ENCODE data around the gene PCDHA4. TPM values are rescaled to one million over a fixed set of nuclear protein-coding genes. Genes with fewer than 3 reads are reported as not detected.

PCDHA4 gene
- total RNA-seq: 0.14 and 0.37 TPM in 2 replicates

GRCh38 chr5:140806834-140807775 lies at the start of gene PCDHA4:
PCDHA4 (plus strand) TSS chr5:140807068.

GRCh38 chr5:140785905-140786686 lies 20.8 kb upstream of the PCDHA4 start, which contains the start of gene PCDHA1:
PCDHA1 (plus strand) TSS chr5:140786140.

GRCh38 chr5:140794595-140795258 lies 12.1 kb upstream of the PCDHA4 start, which contains the start of gene PCDHA2:
PCDHA2 (plus strand) TSS chr5:140794852.

GRCh38 chr5:140800816-140801493 lies 5.9 kb upstream of the PCDHA4 start, which contains the start of gene PCDHA3:
PCDHA3 (plus strand) TSS chr5:140801057.

GRCh38 chr5:140821375-140822280 lies 14.8 kb downstream of the PCDHA4 start, which contains the start of gene PCDHA5:
PCDHA5 (plus strand) TSS chr5:140821613.

GRCh38 chr5:140827704-140828361 lies 21.0 kb downstream of the PCDHA4 start, which contains the start of gene PCDHA6:
PCDHA6 (plus strand) TSS chr5:140827960; CDS start chr5:140828092, 132 bp downstream.

GRCh38 chr5:140833993-140834392 lies 27.1 kb downstream of the PCDHA4 start, which contains the start of gene PCDHA7:
PCDHA7 (plus strand) TSS chr5:140834269; CDS start chr5:140834384, 115 bp downstream.

GRCh38 chr5:140840978-140841962 lies 34.4 kb downstream of the PCDHA4 start, which contains the start of gene PCDHA8:
PCDHA8 (plus strand) TSS chr5:140841187; CDS start chr5:140841322, 135 bp downstream.

GRCh38 chr5:140848139-140849102 lies 41.6 kb downstream of the PCDHA4 start, which contains the start of gene PCDHA9:
PCDHA9 (plus strand) TSS chr5:140848382; CDS start chr5:140848496, 114 bp downstream.

GRCh38 chr5:140855772-140856674 lies 49.2 kb downstream of the PCDHA4 start, which contains the start of gene PCDHA10:
PCDHA10 (plus strand) TSS chr5:140855897; CDS start chr5:140856049, 152 bp downstream.

Other genes starting within 250 kb of the PCDHA4 start
- 35.7 and 53.0 TPM in 2 replicates for gene SRA1, start 249.6 kb upstream of the PCDHA4 start, total RNA-seq
- 17.2 and 21.9 TPM in 2 replicates for gene APBB3, start 242.5 kb upstream of the PCDHA4 start, total RNA-seq
- 10.1 and 14.9 TPM in 2 replicates for gene SLC35A4, start 242.2 kb upstream of the PCDHA4 start, total RNA-seq
- gene CD14, start 173.9 kb upstream of the PCDHA4 start, total RNA-seq: 2.9 and 8.8 TPM in 2 replicates
- gene TMCO6, start 167.6 kb upstream of the PCDHA4 start, total RNA-seq: 4.2 and 6.8 TPM in 2 replicates
- 75.1 and 83.8 TPM in 2 replicates for gene NDUFA2, start 159.4 kb upstream of the PCDHA4 start, total RNA-seq
- gene IK, start 159.2 kb upstream of the PCDHA4 start, total RNA-seq: 105 and 111 TPM in 2 replicates
- 24.5 and 28.3 TPM in 2 replicates for gene WDR55, start 142.2 kb upstream of the PCDHA4 start, total RNA-seq
- 0.14 TPM in 1 of 2 replicates, not detected in the other for gene DND1, start 133.5 kb upstream of the PCDHA4 start, total RNA-seq
- 62.9 and 65.2 TPM in 2 replicates for gene HARS1, start 115.7 kb upstream of the PCDHA4 start, total RNA-seq
- 24.6 and 27.1 TPM in 2 replicates for gene HARS2, start 115.6 kb upstream of the PCDHA4 start, total RNA-seq
- gene ZMAT2, start 106.6 kb upstream of the PCDHA4 start, total RNA-seq: 63.7 and 78.2 TPM in 2 replicates
- under 0.01 TPM in 2 replicates for gene PCDHA1, start 20.9 kb upstream of the PCDHA4 start, total RNA-seq
- under 0.01 and 0.09 TPM in 2 replicates for gene PCDHA2, start 12.2 kb upstream of the PCDHA4 start, total RNA-seq
- gene PCDHA3, start 6.0 kb upstream of the PCDHA4 start, total RNA-seq: 0.14 and 0.28 TPM in 2 replicates
- gene PCDHA5, start 14.5 kb downstream of the PCDHA4 start, total RNA-seq: under 0.01 and 0.09 TPM in 2 replicates
- 0.14 and 0.55 TPM in 2 replicates for gene PCDHA6, start 20.9 kb downstream of the PCDHA4 start, total RNA-seq
- 0.57 and 0.83 TPM in 2 replicates for gene PCDHA7, start 27.2 kb downstream of the PCDHA4 start, total RNA-seq
- under 0.01 and 0.09 TPM in 2 replicates for gene PCDHA8, start 34.1 kb downstream of the PCDHA4 start, total RNA-seq
- gene PCDHA9, start 41.3 kb downstream of the PCDHA4 start, total RNA-seq: under 0.01 and 0.18 TPM in 2 replicates
- gene PCDHA10, start 48.8 kb downstream of the PCDHA4 start, total RNA-seq: 0.14 and 0.28 TPM in 2 replicates
- under 0.01 and 0.65 TPM in 2 replicates for gene PCDHA11, start 61.9 kb downstream of the PCDHA4 start, total RNA-seq
- gene PCDHA12, start 68.2 kb downstream of the PCDHA4 start, total RNA-seq: under 0.01 and 0.09 TPM in 2 replicates
- gene PCDHA13, start 75.1 kb downstream of the PCDHA4 start, total RNA-seq: under 0.01 and 0.09 TPM in 2 replicates
- gene PCDHAC1, start 119.2 kb downstream of the PCDHA4 start, total RNA-seq: 0.14 and 0.18 TPM in 2 replicates
- 0.14 and 0.28 TPM in 2 replicates for gene PCDHAC2, start 159.4 kb downstream of the PCDHA4 start, total RNA-seq
- not detected in 2 replicates for gene PCDHB1, start 244.3 kb downstream of the PCDHA4 start, total RNA-seq

Measured in smooth muscle cell of bladder (primary cell).